HEK293 (cell line): ENCODE results near the gene ZNF862.
A peak's percentile ranks its signal among the peaks of the same experiment; 100 is the strongest.

Source experiments
- GLIS1 ChIP-seq: fragments of 450-650 bp; formaldehyde crosslinking; IDR thresholded peaks from 2 replicates; pipeline ENCODE4 v1.5.1; 2016; ENCODE audit warnings: missing biosample characterization, missing genetic modification characterization
- GLIS2 ChIP-seq: fragments of 450-650 bp; formaldehyde crosslinking; IDR thresholded peaks from 2 replicates; pipeline ENCODE4 v1.5.1; 2016; ENCODE audit warnings: missing biosample characterization, missing genetic modification characterization
- KLF10 ChIP-seq: fragments of 450-650 bp; IDR thresholded peaks from 2 replicates; pipeline ENCODE4 v1.5.1; 2018; ENCODE audit warnings: missing biosample characterization, mild to moderate bottlenecking, missing genetic modification characterization
- KLF16 ChIP-seq: fragments of 450-650 bp; formaldehyde crosslinking; IDR thresholded peaks from 2 replicates; pipeline ENCODE4 v1.5.1; 2017; ENCODE audit warnings: missing biosample characterization, missing genetic modification characterization
- SP7 ChIP-seq: fragments of 450-650 bp; formaldehyde crosslinking; IDR thresholded peaks from 2 replicates; pipeline ENCODE4 v1.5.1; 2016; ENCODE audit warnings: missing biosample characterization, missing genetic modification characterization
- YY1 ChIP-seq: fragments of 450-650 bp; formaldehyde crosslinking; IDR thresholded peaks from 2 replicates; pipeline ENCODE4 v1.5.1; 2018; ENCODE audit warnings: missing biosample characterization, missing genetic modification characterization
- ZBTB1 ChIP-seq: fragments of 450-650 bp; formaldehyde crosslinking; IDR thresholded peaks from 2 replicates; pipeline ENCODE4 v1.5.1; 2016; ENCODE audit warnings: missing biosample characterization, missing genetic modification characterization
- ZBTB17 ChIP-seq: fragments of 450-650 bp; formaldehyde crosslinking; IDR thresholded peaks from 2 replicates; pipeline ENCODE4 v1.5.1; 2016; ENCODE audit warnings: missing biosample characterization, missing genetic modification characterization
- ZBTB26 ChIP-seq: fragments of 450-650 bp; formaldehyde crosslinking; optimal IDR thresholded peaks from 2 replicates; pipeline ENCODE3; 2016; ENCODE audit warnings: missing biosample characterization, mild to moderate bottlenecking, missing genetic modification characterization
- ZIC2 ChIP-seq: fragments of 450-650 bp; formaldehyde crosslinking; IDR thresholded peaks from 2 replicates; pipeline ENCODE4 v1.5.1; 2016; ENCODE audit warnings: missing biosample characterization, missing genetic modification characterization
- ZNF335 ChIP-seq: fragments of 450-650 bp; formaldehyde crosslinking; conservative IDR thresholded peaks from 2 replicates; pipeline ENCODE4 v1.5.1; 2016; ENCODE audit warnings: missing biosample characterization, missing genetic modification characterization
- ZNF391 ChIP-seq: fragments of 450-650 bp; formaldehyde crosslinking; IDR thresholded peaks from 2 replicates; pipeline ENCODE4 v1.5.1; 2016; ENCODE audit warnings: low read depth, missing biosample characterization, missing genetic modification characterization, borderline replicate concordance
- ZNF416 ChIP-seq: fragments of 450-650 bp; formaldehyde crosslinking; IDR thresholded peaks from 2 replicates; pipeline ENCODE4 v1.5.1; 2016; ENCODE audit warnings: missing biosample characterization, missing genetic modification characterization
- ZNF423 ChIP-seq: fragments of 450-650 bp; formaldehyde crosslinking; IDR thresholded peaks from 2 replicates; pipeline ENCODE4 v1.5.1; 2016; ENCODE audit warnings: missing biosample characterization, missing genetic modification characterization
- ZNF449 ChIP-seq: fragments of 450-650 bp; formaldehyde crosslinking; IDR thresholded peaks from 2 replicates; pipeline ENCODE4 v1.5.1; 2017; ENCODE audit warnings: missing biosample characterization, mild to moderate bottlenecking, missing genetic modification characterization, moderate library complexity
- ZNF488 ChIP-seq: fragments of 450-650 bp; formaldehyde crosslinking; IDR thresholded peaks from 2 replicates; pipeline ENCODE4 v1.5.1; 2016; ENCODE audit warnings: missing biosample characterization, missing genetic modification characterization
- ZNF513 ChIP-seq: fragments of 450-650 bp; IDR thresholded peaks from 2 replicates; pipeline ENCODE4 v1.5.1; 2018; ENCODE audit warnings: missing biosample characterization, missing genetic modification characterization
- ZNF518A ChIP-seq: fragments of 450-650 bp; formaldehyde crosslinking; conservative IDR thresholded peaks from 2 replicates; pipeline ENCODE4 v1.5.1; 2016; ENCODE audit warnings: low read depth, missing biosample characterization, missing genetic modification characterization
- ZNF580 ChIP-seq: fragments of 450-650 bp; formaldehyde crosslinking; IDR thresholded peaks from 2 replicates; pipeline ENCODE4 v1.5.1; 2016; ENCODE audit warnings: missing biosample characterization, missing genetic modification characterization
- ZNF621 ChIP-seq: fragments of 450-650 bp; formaldehyde crosslinking; IDR thresholded peaks from 2 replicates; pipeline ENCODE4 v1.5.1; 2017; ENCODE audit warnings: missing biosample characterization, missing genetic modification characterization
- ZNF645 ChIP-seq: fragments of 450-650 bp; formaldehyde crosslinking; IDR thresholded peaks from 2 replicates; pipeline ENCODE4; 2016; ENCODE audit warnings: missing biosample characterization, missing genetic modification characterization
- ZNF670 ChIP-seq: fragments of 450-650 bp; formaldehyde crosslinking; IDR thresholded peaks from 2 replicates; pipeline ENCODE4 v1.5.1; 2016; ENCODE audit warnings: missing biosample characterization, missing genetic modification characterization, low read depth
- ZNF692 ChIP-seq: fragments of 450-650 bp; formaldehyde crosslinking; IDR thresholded peaks from 2 replicates; pipeline ENCODE4 v1.5.1; 2016; ENCODE audit warnings: missing biosample characterization, missing genetic modification characterization
- ZNF768 ChIP-seq: fragments of 450-650 bp; formaldehyde crosslinking; IDR thresholded peaks from 2 replicates; pipeline ENCODE4 v1.5.1; 2018; ENCODE audit warnings: missing biosample characterization, mild to moderate bottlenecking, missing genetic modification characterization
- ZNF791 ChIP-seq: fragments of 450-650 bp; formaldehyde crosslinking; IDR thresholded peaks from 2 replicates; pipeline ENCODE4 v1.5.1; 2016; ENCODE audit warnings: missing biosample characterization, missing genetic modification characterization
- ZNF837 ChIP-seq: fragments of 450-650 bp; formaldehyde crosslinking; IDR thresholded peaks from 2 replicates; pipeline ENCODE4 v1.5.1; 2016; ENCODE audit warnings: missing biosample characterization, missing genetic modification characterization
- ZXDB ChIP-seq: fragments of 450-650 bp; formaldehyde crosslinking; IDR thresholded peaks from 2 replicates; pipeline ENCODE4 v1.5.1; 2016; ENCODE audit warnings: missing biosample characterization, missing genetic modification characterization

Gene ZNF862

GRCh38 chr7:149873970-149874643, 35.9 kb downstream of the ZNF862 start (continued):
- TF ChIP-seq ZNF513 (no peak), ZNF580 (no peak), ZNF837 (tag by site-specific recombination) (no peak), ZNF449 (tag by site-specific recombination) (peak; percentile 40; the same call in 1 of the 2 replicates), ZNF692 (peak; percentile 21; the same call in 1 of the 2 replicates), ZBTB1 (tag by site-specific recombination) (no peak), ZXDB (peak; percentile 72), ZNF488 (no peak), YY1 (tag by site-specific recombination) (peak; percentile 67; the same call in 1 of the 2 replicates), ZNF391 (0 out of 2 replicates have a peak, but pooled peaks have one; percentile 33), ZNF423 (peak; percentile 80; the same call in 1 of the 2 replicates), KLF16 (tag by site-specific recombination) (peak; percentile 67; the same call in 1 of the 2 replicates), GLIS2 (tag by site-specific recombination) (peak; percentile 84), ZNF768 (tag by site-specific recombination) (no peak), ZNF335 (peak; percentile 72), ZNF621 (tag by site-specific recombination) (no peak), ZBTB26 (tag by site-specific recombination) (peak; percentile 98), ZNF791 (tag by site-specific recombination) (no peak), SP7 (tag by site-specific recombination) (peak; percentile 48; the same call in 1 of the 2 replicates), ZNF645 (no peak), ZIC2 (tag by site-specific recombination) (peak; percentile 92), ZNF518A (tag by site-specific recombination) (no peak), ZNF416 (no peak), ZNF670 (tag by site-specific recombination) (no peak), GLIS1 (tag by site-specific recombination) (peak; percentile 40), KLF10 (no peak), ZBTB17 (tag by site-specific recombination) (peak; percentile 76)
